ENCODE measurements around the gene PLIN5. TPM values are rescaled to one million over a fixed set of nuclear protein-coding genes. Genes with fewer than 3 reads are reported as not detected.
A peak's percentile ranks its signal among the peaks of the same experiment; 100 is the strongest.

PLIN5 gene
- total RNA-seq, 1 experiment from 2014 or later = 3.9 TPM

DNA sequence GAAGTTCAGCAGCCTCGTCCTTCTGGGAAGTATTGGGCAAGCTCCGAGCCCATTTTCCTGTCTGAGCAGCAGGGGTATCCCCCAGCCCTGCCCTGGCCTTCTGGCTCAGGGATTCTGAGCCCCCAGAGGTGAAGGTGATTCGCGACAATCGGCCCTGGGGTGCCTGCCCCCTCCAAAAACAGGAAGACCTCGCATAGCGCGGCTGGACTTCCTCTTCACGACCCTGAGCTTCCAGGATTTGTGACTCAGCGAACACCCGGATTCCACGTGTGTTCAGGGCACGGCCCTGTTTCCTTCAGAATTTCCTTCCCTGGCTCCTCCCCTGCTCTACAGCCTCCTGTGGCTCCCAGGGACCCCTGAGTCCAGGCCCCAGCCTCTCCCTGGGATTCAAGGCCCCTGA, 24.5 kb upstream of the PLIN5 start, which contains the start of gene SEMA6B:
Gene SEMA6B, minus strand, starts transcription at position 116 of the 400 bp plus-strand sequence. CDS start 1,227 bp downstream, outside the sequence.
- H3K23me2 ChIP-seq (ENCODE audit: insufficient read length, low read depth, low read length, poor library complexity, severe bottlenecking) = no peaks in the 10 kb centered on the region
- H3K27ac ChIP-seq (ENCODE audit: insufficient read length, low read depth, low read length) = no peak within 1 kb of the TSS
- H3K79me1 ChIP-seq (ENCODE audit: insufficient read depth, low read depth, low read length, poor library complexity, severe bottlenecking) = no peaks in the 10 kb centered on the region
- no peak within 1 kb of the TSS for H3K4me2 ChIP-seq (ENCODE audit: insufficient read depth, insufficient read length, low read length)
- Mint-ChIP-seq H3K36me3 (ENCODE audit: insufficient read depth in 1 of 3, low read depth in 3 of 3) (peaks cover 10 to 16% (median 11%) of the 10 kb centered on the region in 3 experiments), H3K27ac (peak within 1 kb of the TSS in 1 of 3 experiments; percentile 52; a peak in 2 of 7 replicates), H3K27me3 (ENCODE audit: low read depth) (peaks cover 2% of the 10 kb centered on the region; the same call in 1 of the 2 replicates), H3K4me3 (no peak within 1 kb of the TSS), H3K9me3 (no peaks in the 10 kb centered on the region), H3K4me1 (peaks cover 9 to 18% of the 10 kb centered on the region in 2 experiments)
- H3K4ac ChIP-seq (ENCODE audit: low read depth, low read length) = no peak within 1 kb of the TSS
- no peak within 1 kb of the TSS for H2BK12ac ChIP-seq (ENCODE audit: insufficient read length, low read depth, low read length)
- H2AK5ac ChIP-seq (ENCODE audit: insufficient read length, low read length) = no peak within 1 kb of the TSS
- H4K20me1 ChIP-seq (ENCODE audit: control insufficient read depth, insufficient read depth, insufficient read length) = peaks cover 6% of the 10 kb centered on the region
- H4K8ac ChIP-seq (replicated peaks; ENCODE audit: insufficient read length, low read depth, low read length) = no peak within 1 kb of the TSS
- no peak within 1 kb of the TSS for H3K14ac ChIP-seq (ENCODE audit: insufficient read depth, low read length)
- H2BK20ac ChIP-seq (ENCODE audit: low read depth, low read length, poor library complexity, severe bottlenecking) = no peak within 1 kb of the TSS
- H3K27me3 ChIP-seq (ENCODE audit: insufficient read depth, low read length) = no peaks in the 10 kb centered on the region
- no peak within 1 kb of the TSS for H2BK5ac ChIP-seq (ENCODE audit: insufficient read length, low read length)
- TF ChIP-seq, protein P1, sequence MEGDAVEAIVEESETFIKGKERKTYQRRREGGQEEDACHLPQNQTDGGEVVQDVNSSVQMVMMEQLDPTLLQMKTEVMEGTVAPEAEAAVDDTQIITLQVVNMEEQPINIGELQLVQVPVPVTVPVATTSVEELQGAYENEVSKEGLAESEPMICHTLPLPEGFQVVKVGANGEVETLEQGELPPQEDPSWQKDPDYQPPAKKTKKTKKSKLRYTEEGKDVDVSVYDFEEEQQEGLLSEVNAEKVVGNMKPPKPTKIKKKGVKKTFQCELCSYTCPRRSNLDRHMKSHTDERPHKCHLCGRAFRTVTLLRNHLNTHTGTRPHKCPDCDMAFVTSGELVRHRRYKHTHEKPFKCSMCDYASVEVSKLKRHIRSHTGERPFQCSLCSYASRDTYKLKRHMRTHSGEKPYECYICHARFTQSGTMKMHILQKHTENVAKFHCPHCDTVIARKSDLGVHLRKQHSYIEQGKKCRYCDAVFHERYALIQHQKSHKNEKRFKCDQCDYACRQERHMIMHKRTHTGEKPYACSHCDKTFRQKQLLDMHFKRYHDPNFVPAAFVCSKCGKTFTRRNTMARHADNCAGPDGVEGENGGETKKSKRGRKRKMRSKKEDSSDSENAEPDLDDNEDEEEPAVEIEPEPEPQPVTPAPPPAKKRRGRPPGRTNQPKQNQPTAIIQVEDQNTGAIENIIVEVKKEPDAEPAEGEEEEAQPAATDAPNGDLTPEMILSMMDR (conservative IDR thresholded peaks at IDR 0.05) = no peak
- no peak within 1 kb of the TSS for H3K9ac ChIP-seq (ENCODE audit: extremely low read depth, insufficient read length, low read length)
- no peak within 1 kb of the TSS for H2BK120ac ChIP-seq (ENCODE audit: low read depth, low read length, poor library complexity, severe bottlenecking)
- no peak within 1 kb of the TSS for H3K18ac ChIP-seq (ENCODE audit: insufficient read length, low read depth, low read length)
- no peak within 1 kb of the TSS for H3K56ac ChIP-seq (ENCODE audit: insufficient read length, low read depth, low read length)
- no peak for DNase-seq
- no peaks in the 10 kb centered on the region for H3K79me2 ChIP-seq (ENCODE audit: insufficient read depth, low read length)
- H4K91ac ChIP-seq (ENCODE audit: insufficient read length, low read depth, low read length) = no peak within 1 kb of the TSS
- no peaks in the 10 kb centered on the region for H3K9me3 ChIP-seq (ENCODE audit: control insufficient read depth, low read depth, low read length)
- H4K5ac ChIP-seq (ENCODE audit: insufficient read length, low read depth, low read length) = no peak within 1 kb of the TSS
- no peaks in the 10 kb centered on the region; the same call in 1 of the 2 replicates for H3K4me1 ChIP-seq (ENCODE audit: insufficient read depth, low read length)
- H2BK15ac ChIP-seq (ENCODE audit: low read depth, low read length) = no peak within 1 kb of the TSS
- H2AFZ ChIP-seq (ENCODE audit: low read length) = no peak within 1 kb of the TSS
- WGBS (ENCODE audit: extremely low coverage, insufficient read length, low lambda C conversion rate) = no CpG with 5 or more reads among the region's 13 CpGs
- no peak within 1 kb of the TSS for H3K23ac ChIP-seq (ENCODE audit: insufficient read length, low read depth, low read length)
- no peak within 1 kb of the TSS for H3T11ph ChIP-seq (ENCODE audit: low read length)
